ENCODE measurements around the gene PGR.

Gene PGR

GRCh38 chr11:100999756-101000155, 129.9 kb downstream of the PGR start:
- TF ChIP-seq CTCF (IDR thresholded peaks at IDR 0.05; ENCODE audit: borderline replicate concordance, insufficient read depth, low read depth, low read length), result no peak
- no peak overlapping the region for H3K4me3 ChIP-seq (ENCODE audit: low read depth, low read length)

- no peak overlapping the region for H3K4me3 ChIP-seq (ENCODE audit: low read depth, low read length)
- no peak for TF ChIP-seq CTCF (IDR thresholded peaks at IDR 0.05; ENCODE audit: borderline replicate concordance, insufficient read depth, low read depth, low read length)
Observed at GRCh38 chr11:100994966-100995365, 134.6 kb downstream of the PGR start.

- no peak overlapping the region for H3K4me3 ChIP-seq (ENCODE audit: low read depth, low read length)
Observed at GRCh38 chr11:100991541-100991940, 138.1 kb downstream of the PGR start.

GRCh38 chr11:100990931-100991330, 138.7 kb downstream of the PGR start:
- H3K4me3 ChIP-seq (ENCODE audit: low read depth, low read length), result no peak overlapping the region
- no peak for TF ChIP-seq CTCF (IDR thresholded peaks at IDR 0.05; ENCODE audit: borderline replicate concordance, insufficient read depth, low read depth, low read length)

More at GRCh38 chr11:100991541-100991940, 138.1 kb downstream of the PGR start:
- no peak for TF ChIP-seq CTCF (IDR thresholded peaks at IDR 0.05; ENCODE audit: borderline replicate concordance, insufficient read depth, low read depth, low read length)

- no peak for TF ChIP-seq CTCF (IDR thresholded peaks at IDR 0.05; ENCODE audit: borderline replicate concordance, insufficient read depth, low read depth, low read length)
- H3K4me3 ChIP-seq (ENCODE audit: low read depth, low read length), result no peak overlapping the region
Observed at GRCh38 chr11:100984668-100985067, 144.9 kb downstream of the PGR start.

- TF ChIP-seq CTCF (IDR thresholded peaks at IDR 0.05; ENCODE audit: borderline replicate concordance, insufficient read depth, low read depth, low read length), result no peak
- no peak overlapping the region for H3K4me3 ChIP-seq (ENCODE audit: low read depth, low read length)
Observed at GRCh38 chr11:100981196-100981824, 148.3 kb downstream of the PGR start.

- no peak for TF ChIP-seq CTCF (IDR thresholded peaks at IDR 0.05; ENCODE audit: borderline replicate concordance, insufficient read depth, low read depth, low read length)
- H3K4me3 ChIP-seq (ENCODE audit: low read depth, low read length), result no peak overlapping the region
Observed at GRCh38 chr11:100980156-100980555, 149.5 kb downstream of the PGR start.

All from GM12875 (cell line).